Trophoblast cell (in vitro differentiated cells and primary cell): Measurements from ENCODE around the gene PLEKHA7.

Source experiments
- DNase-seq, 2 donors: peaks; one replicate each; pipeline ENCODE4 v3.0.0-alpha.2; 2016
- H2AFZ ChIP-seq: 2 replicates; pipeline ENCODE4 v1.6.1; 2013; ENCODE audit warnings: low read length, moderate library complexity, mild to moderate bottlenecking; ENCODE audit not compliant: insufficient read depth, poor library complexity
- H2AK5ac ChIP-seq: 2 replicates; pipeline ENCODE4 v1.6.1; 2013; ENCODE audit warnings: mild to moderate bottlenecking, low read length
- H2BK120ac ChIP-seq: 2 replicates; pipeline ENCODE4 v1.6.1; 2013; ENCODE audit warnings: low read length, mild to moderate bottlenecking, moderate library complexity; ENCODE audit not compliant: insufficient read depth, poor library complexity
- H2BK12ac ChIP-seq: 2 replicates; pipeline ENCODE4 v1.6.1; 2013; ENCODE audit warnings: mild to moderate bottlenecking, low read length, moderate library complexity
- H2BK5ac ChIP-seq: 2 replicates; pipeline ENCODE4 v1.6.1; 2013; ENCODE audit warnings: low read length, low read depth, moderate library complexity, mild to moderate bottlenecking; ENCODE audit not compliant: poor library complexity
- H3K14ac ChIP-seq: 2 replicates; pipeline ENCODE4 v1.6.1; 2013; ENCODE audit warnings: mild to moderate bottlenecking, low read length
- H3K18ac ChIP-seq: 2 replicates; pipeline ENCODE4 v1.6.1; 2013; ENCODE audit warnings: mild to moderate bottlenecking, low read length
- H3K23ac ChIP-seq: 2 replicates; pipeline ENCODE4 v1.6.1; 2013; ENCODE audit warnings: low read length
- H3K27ac ChIP-seq: 2 replicates; pipeline ENCODE4 v1.5.1; 2013; ENCODE audit warnings: low read depth, mild to moderate bottlenecking, inconsistent platforms, low read length, moderate library complexity
- H3K27me3 ChIP-seq: 2 replicates; pipeline ENCODE4 v1.6.1; 2013; ENCODE audit warnings: inconsistent platforms, mild to moderate bottlenecking, low read length, moderate library complexity; ENCODE audit not compliant: insufficient read depth
- H3K36me3 ChIP-seq, 2 experiments: 1 replicate in 1 of 2; 2 replicates in 1 of 2; pipeline ENCODE4 v1.6.1; 2013; ENCODE audit warnings: low read length in 2 of 2, mild to moderate bottlenecking in 2 of 2, moderate library complexity in 1 of 2; ENCODE audit not compliant: insufficient read depth in 2 of 2, control insufficient read depth in 1 of 2
- H3K4ac ChIP-seq: 2 replicates; pipeline ENCODE4 v1.6.1; 2013; ENCODE audit warnings: low read depth, mild to moderate bottlenecking, low read length, moderate library complexity
- H3K4me1 ChIP-seq, 2 experiments: 1 replicate in 1 of 2; 2 replicates in 1 of 2; pipeline ENCODE4 v1.6.1; 2013; ENCODE audit warnings: low read length in 2 of 2, mild to moderate bottlenecking in 2 of 2, moderate library complexity in 1 of 2; ENCODE audit not compliant: insufficient read depth in 2 of 2, control insufficient read depth in 1 of 2
- H3K4me2 ChIP-seq: 2 replicates; pipeline ENCODE4 v1.6.1; 2013; ENCODE audit warnings: inconsistent platforms, mild to moderate bottlenecking, low read length, moderate library complexity
- H3K4me3 ChIP-seq: 2 replicates; pipeline ENCODE4 v1.5.1; 2013; ENCODE audit warnings: mild to moderate bottlenecking, low read depth, low read length, inconsistent platforms
- H3K79me1 ChIP-seq: one replicate; pipeline ENCODE4 v1.6.1; 2013; ENCODE audit warnings: low read length
- H3K79me2 ChIP-seq: 2 replicates; pipeline ENCODE4 v1.6.1; 2013; ENCODE audit warnings: low read length, mild to moderate bottlenecking; ENCODE audit not compliant: control insufficient read depth, insufficient read depth, poor library complexity
- H3K9ac ChIP-seq: 2 replicates; pipeline ENCODE4 v1.6.1; 2013; ENCODE audit warnings: mild to moderate bottlenecking, low read length
- H3K9me3 ChIP-seq: 2 replicates; pipeline ENCODE4 v1.6.1; 2013; ENCODE audit warnings: low read depth, mild to moderate bottlenecking, control low read depth, inconsistent platforms, low read length; ENCODE audit not compliant: insufficient read depth
- H4K12ac ChIP-seq: 2 replicates; pipeline ENCODE4 v1.6.1; 2013; ENCODE audit warnings: low read depth, mild to moderate bottlenecking, low read length, moderate library complexity
- H4K8ac ChIP-seq: 2 replicates; pipeline ENCODE4 v1.6.1; 2013; ENCODE audit warnings: low read depth, mild to moderate bottlenecking, low read length, moderate library complexity
- H4K91ac ChIP-seq: one replicate; pipeline ENCODE4 v1.6.1; 2013; ENCODE audit warnings: low read depth, mild to moderate bottlenecking, low read length, moderate library complexity
- WGBS: extraction: QIAGEN DNeasy Blood & Tissue Kit; methylation state at CpG from one replicate; pipeline ENCODE4 v1.1.7; 2013; ENCODE audit warnings: missing lambda C conversion rate; ENCODE audit not compliant: insufficient read length, insufficient coverage; ENCODE audit errors: extremely low coverage; 5-methylcytosine and 5-hydroxymethylcytosine counted together

The PLEKHA7 gene

DNA sequence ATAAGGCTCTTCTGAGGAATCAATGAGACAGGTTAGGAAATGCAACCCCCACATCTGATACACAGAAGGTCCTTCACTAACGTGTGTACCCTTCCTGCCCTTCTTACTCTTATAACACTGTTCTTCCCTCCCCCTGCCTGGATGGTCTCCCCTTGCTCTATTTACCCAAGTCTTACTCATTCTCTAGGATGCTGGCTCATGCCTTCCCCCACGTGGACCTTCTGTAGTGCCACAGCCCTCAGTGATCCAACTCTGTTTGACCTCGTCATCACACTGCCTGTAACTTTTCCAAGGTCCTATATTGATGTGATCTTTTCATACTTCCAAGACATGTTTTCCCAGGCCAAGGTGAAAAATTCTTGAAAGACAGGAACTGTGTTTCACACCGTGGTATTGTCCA, 195.9 kb downstream of the PLEKHA7 start:
- Histone ChIP-seq H3K79me2 (no peaks in the 10 kb centered on the region), H3K79me1 (peaks cover 5% of the 10 kb centered on the region), H3K18ac (no peak overlapping the region), H3K23ac (no peak overlapping the region), H3K4me2 (no peak overlapping the region), H2AK5ac (no peak overlapping the region), H3K4me3 (no peak overlapping the region), H2BK120ac (no peak overlapping the region), H3K4me1 (peaks cover 4 to 10% of the 10 kb centered on the region in 2 experiments), H4K12ac (no peak overlapping the region), H3K14ac (no peak overlapping the region), H2AFZ (no peak overlapping the region), H3K36me3 (peaks cover 36 to 48% of the 10 kb centered on the region in 2 experiments), H3K9ac (no peak overlapping the region), H3K27ac (no peak overlapping the region), H2BK12ac (no peak overlapping the region), H4K91ac (no peak overlapping the region), H2BK5ac (no peak overlapping the region), H3K4ac (no peak overlapping the region), H3K27me3 (no peaks in the 10 kb centered on the region), H3K9me3 (no peaks in the 10 kb centered on the region), H4K8ac (no peak overlapping the region)
- no CpG with 5 or more reads among the region's 4 CpGs for WGBS
- no peak for DNase-seq

DNA sequence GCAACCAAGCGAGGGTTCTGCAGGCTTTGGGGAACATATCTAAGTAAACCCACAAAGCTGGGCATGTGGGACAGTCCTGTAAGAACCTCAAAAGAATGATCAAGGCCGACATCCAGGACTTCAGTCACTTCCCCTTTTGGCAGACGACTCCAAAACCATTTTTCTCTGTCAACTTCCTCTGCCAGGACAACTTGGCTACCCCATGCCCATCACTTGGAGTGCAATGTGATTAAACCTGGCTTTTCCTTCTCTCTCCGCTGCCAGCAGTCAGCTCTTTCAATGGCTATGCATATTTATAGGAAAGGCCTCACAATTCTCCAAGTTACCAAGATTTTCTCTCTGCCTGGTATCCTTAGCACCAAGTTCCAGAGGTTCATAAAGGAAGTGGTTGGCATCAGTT, 196.9 kb downstream of the PLEKHA7 start:
- Histone ChIP-seq H3K4ac (no peak overlapping the region), H3K9me3 (no peaks in the 10 kb centered on the region), H3K79me2 (no peaks in the 10 kb centered on the region), H3K27me3 (no peaks in the 10 kb centered on the region), H2BK120ac (no peak overlapping the region), H3K4me2 (no peak overlapping the region), H4K12ac (no peak overlapping the region), H4K8ac (no peak overlapping the region), H3K23ac (no peak overlapping the region), H3K36me3 (peaks cover 39 to 56% of the 10 kb centered on the region in 2 experiments), H3K14ac (no peak overlapping the region), H2BK12ac (no peak overlapping the region), H3K4me1 (peaks cover 4 to 7% of the 10 kb centered on the region in 2 experiments), H2AK5ac (no peak overlapping the region), H3K27ac (no peak overlapping the region), H3K18ac (no peak overlapping the region), H4K91ac (no peak overlapping the region), H3K4me3 (no peak overlapping the region), H2BK5ac (no peak overlapping the region), H3K9ac (no peak overlapping the region), H2AFZ (no peak overlapping the region), H3K79me1 (peaks cover 4% of the 10 kb centered on the region)
- no CpG with 5 or more reads among the region's 4 CpGs for WGBS
- DNase-seq: no peak

DNA sequence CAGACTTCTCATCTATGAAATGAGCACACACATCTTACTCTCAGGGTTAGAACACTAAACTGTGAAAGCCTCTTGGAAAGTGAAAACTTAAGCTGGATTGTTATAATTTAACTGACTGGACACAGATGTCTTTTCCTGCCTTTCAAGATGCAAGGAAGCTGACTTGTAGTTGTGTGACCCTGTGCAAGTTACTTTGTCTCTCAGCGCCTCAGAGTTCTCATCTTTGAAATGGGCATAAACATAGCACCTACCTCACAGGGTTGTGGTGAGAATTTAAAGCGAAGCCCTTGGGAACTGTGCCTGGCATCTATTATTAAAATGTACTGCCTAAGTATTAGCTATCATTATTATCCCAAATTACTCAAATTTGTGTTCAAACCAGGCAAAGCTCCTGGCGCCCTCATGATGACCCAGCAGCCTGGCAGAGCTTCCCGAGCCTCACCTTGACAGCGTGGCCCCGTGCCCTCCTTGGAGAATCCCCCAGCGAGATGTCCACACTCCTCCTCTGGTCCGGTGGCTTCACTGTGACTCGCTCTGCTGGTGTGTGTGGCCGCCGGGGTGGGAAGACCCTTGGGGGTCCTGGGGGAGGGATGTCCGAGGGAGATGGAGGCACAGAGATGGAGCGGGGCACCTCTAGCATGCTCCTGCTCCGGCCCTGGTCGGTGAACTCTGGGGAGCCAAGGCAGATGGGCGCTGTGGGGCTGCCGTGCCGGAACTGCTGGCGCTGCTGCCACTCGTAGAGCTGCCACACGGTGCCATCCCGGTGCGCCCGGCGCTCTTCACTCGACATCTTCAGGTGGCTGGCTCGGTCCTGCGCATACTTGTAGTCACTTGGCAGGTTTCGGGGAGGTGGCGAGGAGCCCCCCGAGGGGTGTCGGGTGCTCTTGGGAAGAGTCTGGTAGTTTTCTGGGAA, 197.6 kb downstream of the PLEKHA7 start:
- H3K27ac ChIP-seq: no peak overlapping the region
- H4K8ac ChIP-seq: no peak overlapping the region
- peaks cover 44 to 64% of the 10 kb centered on the region in 2 experiments for H3K36me3 ChIP-seq
- no peak overlapping the region for H3K4ac ChIP-seq
- no CpG with 5 or more reads among the region's 32 CpGs for WGBS
- H2BK120ac ChIP-seq: no peak overlapping the region
- H4K12ac ChIP-seq: no peak overlapping the region
- no peak overlapping the region for H2AK5ac ChIP-seq
- H3K18ac ChIP-seq: no peak overlapping the region
- H3K27me3 ChIP-seq: no peaks in the 10 kb centered on the region
- no peaks in the 10 kb centered on the region for H3K9me3 ChIP-seq
- no peak overlapping the region for H3K9ac ChIP-seq
- no peak overlapping the region for H3K23ac ChIP-seq
- no peak overlapping the region for H3K14ac ChIP-seq
- no peak overlapping the region for H2BK5ac ChIP-seq
- no peak overlapping the region for H3K4me2 ChIP-seq
- no peak overlapping the region for H2AFZ ChIP-seq
- H3K79me1 ChIP-seq: peaks cover 4% of the 10 kb centered on the region
- no peak for DNase-seq
- H3K4me1 ChIP-seq: peaks cover 4 to 6% of the 10 kb centered on the region in 2 experiments
- no peak overlapping the region for H2BK12ac ChIP-seq
- no peak overlapping the region for H3K4me3 ChIP-seq
- H4K91ac ChIP-seq: no peak overlapping the region
- no peaks in the 10 kb centered on the region for H3K79me2 ChIP-seq

DNA sequence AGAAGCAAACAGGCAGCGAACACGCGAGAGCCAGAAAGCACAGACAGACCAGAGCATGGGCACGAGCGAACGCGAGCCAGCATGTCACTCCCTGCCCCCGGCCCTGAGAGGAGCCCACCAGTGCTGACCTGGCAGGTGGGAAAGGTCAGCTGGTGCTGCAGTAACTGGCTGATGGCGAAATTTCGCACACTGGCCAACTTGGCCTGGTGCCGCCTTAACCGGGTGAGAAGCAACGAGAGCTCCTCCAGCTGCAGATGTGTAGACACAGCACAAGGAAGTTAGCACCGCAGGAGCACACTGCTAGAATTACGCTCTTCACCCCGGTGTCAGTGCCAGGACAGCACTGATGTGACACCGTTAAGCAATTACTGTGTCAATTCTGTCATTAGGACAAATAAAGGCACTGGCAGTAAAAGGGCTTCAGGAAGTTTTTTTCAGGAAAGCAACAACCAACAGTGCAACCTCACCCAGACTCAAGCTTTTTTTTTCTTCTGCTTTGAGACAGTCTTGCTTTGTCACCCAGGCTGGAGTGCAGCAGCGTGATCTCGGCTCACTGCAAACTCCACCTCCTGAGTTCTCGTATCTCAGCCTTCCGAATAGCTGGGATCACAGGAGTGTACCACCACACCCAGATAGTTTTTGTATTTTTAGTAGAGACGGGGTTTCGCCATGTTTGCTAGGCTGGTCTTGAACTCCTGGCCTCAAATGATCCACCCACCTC, 199.0 kb downstream of the PLEKHA7 start:
- no peak overlapping the region for H3K23ac ChIP-seq
- H2BK12ac ChIP-seq: no peak overlapping the region
- H3K27me3 ChIP-seq: no peaks in the 10 kb centered on the region
- no CpG with 5 or more reads among the region's 23 CpGs for WGBS
- H3K4ac ChIP-seq: no peak overlapping the region
- no peak overlapping the region for H4K12ac ChIP-seq
- no peak overlapping the region for H3K27ac ChIP-seq
- H2AFZ ChIP-seq: no peak overlapping the region
- no peaks in the 10 kb centered on the region for H3K79me1 ChIP-seq
- no peak overlapping the region for H3K4me3 ChIP-seq
- no peak overlapping the region for H2AK5ac ChIP-seq
- no peak overlapping the region for H4K8ac ChIP-seq
- no peak for DNase-seq
- no peak overlapping the region for H4K91ac ChIP-seq
- peaks cover 51 to 77% of the 10 kb centered on the region in 2 experiments for H3K36me3 ChIP-seq
- H3K9ac ChIP-seq: no peak overlapping the region
- H3K4me2 ChIP-seq: no peak overlapping the region
- H2BK5ac ChIP-seq: no peak overlapping the region
- H3K4me1 ChIP-seq: peaks cover 0 to 2% of the 10 kb centered on the region in 2 experiments
- H3K9me3 ChIP-seq: no peaks in the 10 kb centered on the region
- H3K79me2 ChIP-seq: no peaks in the 10 kb centered on the region
- no peak overlapping the region for H2BK120ac ChIP-seq
- no peak overlapping the region for H3K18ac ChIP-seq
- H3K14ac ChIP-seq: no peak overlapping the region
